Activated naive CD4-positive, alpha-beta T cell (primary cell): ENCODE results near the gene MLPH.
A peak's percentile ranks its signal among the peaks of the same experiment; 100 is the strongest.

Experiments used
- DNase-seq, 4 experiments: peaks; one replicate each; lab custom pipeline; 2025; lab: John Stamatoyannopoulos, UW

MLPH gene

DNA sequence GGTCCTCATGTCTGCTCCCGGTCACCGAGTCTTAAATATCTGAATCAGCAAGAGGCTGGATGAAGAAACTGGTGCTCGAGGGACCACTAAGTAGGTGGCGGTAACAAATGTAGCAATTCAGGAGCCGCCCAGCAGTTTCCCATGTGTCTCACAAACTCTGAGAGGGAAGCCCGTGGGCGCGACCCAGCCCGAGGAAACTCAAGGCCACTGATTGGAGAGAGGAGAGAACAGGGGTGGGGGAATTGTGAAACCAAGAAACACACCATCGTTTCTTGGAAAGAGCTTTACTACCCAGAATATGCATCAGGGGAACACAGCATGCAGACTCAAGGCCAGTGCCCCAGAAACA, 10.8 kb downstream of the MLPH start:
- no peak for DNase-seq

DNA sequence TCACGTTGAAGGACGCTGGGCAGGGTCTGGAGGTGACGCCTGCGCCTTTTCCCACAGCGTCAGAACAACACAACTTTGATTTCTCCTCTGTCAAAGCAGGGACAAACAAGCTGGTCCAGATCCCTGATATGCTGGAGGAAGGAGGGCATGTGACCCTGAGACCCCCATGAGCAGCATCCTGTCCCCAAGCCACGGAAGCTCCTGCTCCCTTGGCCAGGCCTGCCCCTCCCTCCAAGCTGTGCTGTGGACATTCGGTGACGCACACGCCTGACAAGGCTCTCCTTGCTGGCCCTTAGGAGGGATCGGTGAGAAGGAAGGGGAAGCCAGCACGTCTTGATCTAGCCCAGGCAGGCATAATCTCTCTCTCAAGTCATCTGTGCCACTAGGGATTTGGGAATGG, 11.3 kb downstream of the MLPH start:
- DNase-seq: no peak

- no peak for DNase-seq
Measured at GRCh38 chr2:237500681-237501424, 13.8 kb downstream of the MLPH start.

- no peak for DNase-seq
Measured at GRCh38 chr2:237501892-237502513, 15.0 kb downstream of the MLPH start.

DNA sequence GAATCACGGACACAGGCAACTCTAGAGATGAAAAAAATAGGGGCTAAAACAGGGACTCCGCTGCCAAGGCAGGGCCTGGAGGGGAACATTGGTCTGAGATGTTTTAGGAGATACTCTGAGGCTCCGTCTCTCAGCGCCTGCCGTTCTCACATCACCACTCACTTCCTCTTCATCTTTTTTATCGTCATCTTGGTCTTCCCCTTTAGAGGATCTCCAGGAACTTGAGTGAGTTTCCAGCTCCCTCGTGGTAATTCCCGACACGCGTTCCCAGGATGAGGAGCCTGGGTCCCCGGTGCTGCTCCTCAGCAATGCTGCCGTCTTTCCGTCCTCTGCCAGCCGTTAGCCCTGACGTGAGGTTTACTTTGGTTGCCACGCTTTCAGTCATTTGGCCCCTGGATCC, 16.1 kb downstream of the MLPH start:
- DNase-seq: no peak

DNA sequence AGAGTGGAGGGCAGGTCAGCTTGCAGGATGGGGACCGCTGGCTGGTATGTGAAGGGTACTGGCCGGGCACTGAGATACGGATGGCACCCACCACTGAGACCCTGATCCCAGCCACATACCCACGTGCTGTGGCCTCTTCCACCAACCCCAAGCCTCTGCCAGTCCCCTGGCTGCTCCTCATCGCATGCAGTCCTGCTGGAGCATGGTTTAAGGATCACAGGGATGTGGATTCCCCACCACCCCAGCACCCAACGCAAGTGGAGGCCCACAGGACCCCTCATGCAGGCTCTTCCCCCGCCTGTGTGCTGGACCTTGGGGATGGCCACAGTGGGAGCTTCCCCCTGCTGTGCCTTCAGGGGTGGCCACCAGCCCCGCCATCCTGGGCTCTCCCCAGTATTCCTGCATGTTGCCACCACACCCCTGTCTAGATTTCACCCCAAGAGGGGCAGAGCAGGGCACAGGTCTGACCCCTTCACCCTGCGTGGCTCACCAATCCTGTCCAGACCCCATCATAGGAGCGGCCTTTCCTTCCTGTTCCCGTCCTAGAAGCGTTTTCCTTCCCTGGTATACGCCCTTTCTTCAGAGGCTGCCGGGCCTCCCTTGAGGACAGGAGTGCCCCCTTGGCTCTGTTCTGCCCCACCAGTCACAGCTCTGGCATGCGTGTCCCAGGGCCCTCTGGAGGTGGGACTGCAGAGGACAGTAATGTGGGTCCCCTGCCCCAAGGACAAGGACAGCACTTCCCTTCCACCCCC, 18.3 kb downstream of the MLPH start:
- no peak for DNase-seq

GRCh38 chr2:237507512-237507911, 20.5 kb downstream of the MLPH start:
- no peak for DNase-seq

GRCh38 chr2:237508361-237508760, 21.3 kb downstream of the MLPH start:
- DNase-seq: no peak

DNA sequence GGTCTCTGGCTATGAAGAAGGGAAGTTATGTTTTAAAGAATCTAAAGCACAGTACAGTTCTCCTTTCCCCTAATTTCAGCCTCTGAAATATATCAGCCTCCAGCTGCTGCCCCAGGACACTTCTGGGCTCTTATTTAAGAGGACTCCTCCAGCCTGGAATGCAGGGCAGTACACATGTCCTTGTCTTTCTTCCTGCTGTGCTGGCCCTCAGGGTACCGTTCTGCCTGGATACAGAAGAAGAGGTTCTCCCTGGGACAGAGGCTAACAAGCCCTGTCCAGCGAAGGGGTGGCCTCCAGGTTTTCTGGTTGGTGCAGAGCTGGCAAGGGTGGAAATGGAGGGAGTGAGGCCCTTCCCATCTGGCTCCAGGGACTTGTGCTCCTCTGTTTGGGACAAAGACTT, 22.1 kb downstream of the MLPH start:
- DNase-seq: no peak

GRCh38 chr2:237509905-237510304, 22.9 kb downstream of the MLPH start:
- no peak for DNase-seq

GRCh38 chr2:237510502-237511217, 23.6 kb downstream of the MLPH start:
- no peak for DNase-seq

DNA sequence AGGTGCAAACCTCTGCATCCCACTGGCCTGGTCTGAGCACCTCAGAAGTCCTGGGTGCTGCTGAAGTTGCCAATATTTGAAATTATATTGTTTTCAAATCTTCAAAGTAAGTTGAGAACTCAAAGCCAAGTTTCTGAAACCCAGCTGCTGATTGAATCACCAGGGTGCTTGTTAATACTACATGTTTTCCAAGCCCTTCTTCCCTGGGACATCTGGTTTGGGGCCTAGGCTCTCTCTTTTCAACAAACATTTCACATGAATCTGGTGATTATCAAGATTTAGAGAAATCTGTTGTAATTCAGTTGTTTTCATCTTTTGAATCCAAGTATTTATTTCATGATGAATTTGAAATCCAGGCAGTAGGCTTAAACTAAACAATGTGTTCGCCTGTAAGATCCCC, 24.4 kb downstream of the MLPH start:
- DNase-seq: no peak

GRCh38 chr2:237511885-237512405, 24.9 kb downstream of the MLPH start:
- DNase-seq: no peak

- peak; percentile 45 to 72 (median 61) for DNase-seq
Measured at GRCh38 chr2:237512774-237513466, 25.9 kb downstream of the MLPH start.

DNA sequence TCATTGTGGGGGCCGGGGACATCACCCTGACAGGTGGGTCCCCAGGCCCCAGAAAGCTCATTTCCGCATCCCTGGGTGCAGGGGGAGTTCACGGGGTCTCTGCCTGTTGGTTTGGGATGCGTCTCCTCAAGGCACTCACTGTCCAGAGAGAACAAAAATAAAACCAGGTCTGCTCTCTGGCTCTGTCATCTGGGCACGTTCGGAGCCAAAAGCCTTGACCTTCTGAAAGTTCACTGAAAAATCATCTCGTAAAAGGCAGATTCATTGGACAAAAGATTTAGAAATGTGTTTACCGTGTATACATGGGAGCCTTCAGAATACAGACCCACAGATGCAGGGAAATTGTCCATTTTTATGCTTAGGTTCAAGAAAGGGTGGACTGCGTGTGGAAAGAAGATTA, 26.6 kb downstream of the MLPH start:
- no peak for DNase-seq

DNA sequence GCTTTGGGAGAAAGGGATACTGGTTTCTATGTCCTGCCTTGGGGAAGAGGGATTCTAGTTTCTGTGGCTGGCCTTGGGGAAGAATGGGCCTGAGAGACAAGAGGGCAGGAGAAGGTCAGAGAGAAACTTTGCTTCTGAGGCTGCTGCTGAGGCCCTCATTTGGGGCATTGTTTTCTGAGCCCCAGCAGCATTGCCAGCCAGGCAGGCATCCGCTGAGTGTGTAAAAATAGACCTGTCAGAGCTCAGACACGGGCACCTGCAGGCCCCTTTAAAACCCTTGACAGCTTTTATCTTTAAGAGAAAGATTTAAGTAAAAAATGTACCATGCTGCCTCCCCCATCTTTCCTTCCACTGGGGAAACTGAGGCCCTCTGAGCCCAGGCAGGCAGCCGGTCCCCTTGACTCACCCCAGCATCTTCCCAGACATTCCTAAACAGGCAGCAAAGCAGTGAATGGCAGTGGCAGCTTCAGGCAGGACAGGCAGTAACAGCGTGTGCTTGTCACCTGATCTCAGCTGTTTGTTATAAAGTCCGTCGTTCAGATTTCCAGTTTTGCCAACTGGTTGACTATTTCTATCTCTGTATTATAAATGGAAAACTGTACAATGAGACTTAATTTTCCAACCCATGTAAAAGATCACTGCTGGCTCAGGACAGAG, 27.6 kb downstream of the MLPH start:
- no peak for DNase-seq

DNA sequence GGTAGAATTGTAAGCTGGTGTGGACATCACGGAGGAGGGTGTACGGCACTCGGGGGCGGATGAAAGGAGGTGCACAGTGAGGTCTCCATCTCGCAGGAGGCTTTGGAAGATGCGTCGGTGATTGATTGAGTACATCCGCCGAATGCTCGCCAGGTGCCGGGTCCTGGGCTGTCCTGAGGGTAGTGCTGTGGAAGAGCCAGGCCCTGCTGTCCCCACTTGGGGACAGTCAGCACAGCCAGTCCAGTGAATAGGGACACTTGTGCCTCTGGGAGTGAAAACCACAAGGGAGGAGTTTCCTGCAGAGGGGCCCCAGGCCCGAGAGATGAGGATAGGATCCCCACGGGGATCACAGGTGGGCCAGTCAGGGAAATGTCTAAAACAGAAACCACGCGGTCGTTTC, 28.1 kb downstream of the MLPH start:
- DNase-seq: no peak

DNA sequence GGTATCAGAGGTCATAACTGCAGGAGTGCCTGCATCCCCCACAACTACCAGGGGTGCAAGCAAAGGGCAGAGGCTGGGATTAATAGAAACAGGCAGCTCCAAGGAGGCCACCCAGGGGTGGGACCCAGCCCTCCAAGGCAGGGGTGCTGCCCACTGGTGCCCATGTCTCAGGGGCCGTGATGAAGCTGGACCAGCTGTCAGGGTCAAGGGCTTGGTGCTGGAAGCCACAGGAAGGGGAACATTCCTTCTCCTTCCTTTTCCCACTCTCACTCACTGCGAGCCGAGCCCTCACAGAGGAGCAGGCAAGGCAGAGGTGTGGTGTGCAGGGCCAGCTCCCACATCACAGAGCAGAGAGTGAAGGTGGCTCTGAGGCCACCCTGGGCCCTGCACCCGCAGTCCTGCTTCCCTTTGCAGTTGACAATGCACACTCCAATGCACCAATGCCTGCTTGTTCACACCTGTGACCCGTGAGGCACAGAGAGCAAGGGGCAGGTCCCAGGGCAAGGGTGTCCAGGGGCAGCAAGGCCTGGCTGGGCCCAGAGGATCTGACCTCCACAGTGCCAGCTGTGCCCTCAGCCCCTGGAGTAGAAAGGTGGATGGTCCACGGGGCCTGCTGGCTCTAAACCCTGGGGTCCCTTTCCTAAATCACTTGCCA, 28.7 kb downstream of the MLPH start:
- no peak for DNase-seq

DNA sequence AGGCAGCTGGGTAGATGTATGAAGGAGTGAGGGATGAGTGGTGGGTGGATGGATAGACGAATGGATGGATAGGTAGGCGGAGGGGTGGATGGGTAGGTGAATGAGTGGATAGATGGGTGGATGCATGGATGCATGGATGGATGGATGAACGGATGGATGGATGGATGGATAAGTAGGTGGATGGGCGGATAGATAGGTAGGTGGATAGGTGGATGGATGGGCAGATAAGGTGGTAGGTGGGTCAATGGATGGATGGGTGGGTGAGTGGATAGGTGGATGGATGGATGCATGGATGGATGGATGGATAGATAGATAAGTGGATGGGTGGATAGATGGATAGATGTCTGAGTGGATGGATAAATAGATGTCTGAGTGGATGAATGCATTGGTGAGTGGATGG, 30.1 kb downstream of the MLPH start:
- no peak for DNase-seq

DNA sequence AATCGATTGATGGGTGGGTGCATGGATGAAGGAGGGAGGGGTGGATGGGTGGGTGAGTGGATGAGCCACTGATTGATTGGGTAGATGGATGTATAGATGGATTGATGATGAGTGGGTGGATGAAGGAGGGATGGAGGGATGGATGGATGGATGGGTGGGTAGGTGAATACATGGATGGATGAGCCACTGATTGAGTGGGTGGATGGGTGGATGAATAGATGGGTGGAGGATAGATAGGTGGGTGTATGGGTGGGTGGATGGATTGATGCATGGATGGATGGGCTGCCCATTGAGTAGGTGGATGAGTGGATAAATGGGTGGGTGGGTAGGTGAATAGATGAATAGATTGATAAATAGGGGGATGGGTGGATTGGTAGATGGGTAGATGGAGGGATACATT, 30.9 kb downstream of the MLPH start:
- no peak for DNase-seq
